ENCODE data around the gene SORCS2.

DNA sequence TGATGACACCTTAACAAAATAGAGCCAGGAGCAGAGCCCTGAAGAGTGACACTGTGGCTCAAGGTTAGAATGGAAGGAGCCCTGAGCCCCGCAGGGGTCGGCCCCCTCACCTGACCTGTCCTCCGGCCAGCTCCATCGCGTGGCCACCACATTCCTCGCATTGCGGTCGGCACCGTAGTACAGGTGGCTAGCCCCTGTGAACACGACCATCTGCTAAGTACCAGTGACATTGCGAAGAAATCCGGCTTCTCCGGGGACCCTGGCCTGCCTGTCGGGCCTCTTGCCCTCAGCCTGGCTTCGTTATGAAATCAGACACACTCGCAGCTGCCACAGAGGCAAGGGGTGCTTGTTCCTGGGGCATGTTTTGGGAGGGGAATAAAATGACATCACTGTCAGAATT is 568.4 kb downstream of the SORCS2 start:
- TF ChIP-seq, protein P1, sequence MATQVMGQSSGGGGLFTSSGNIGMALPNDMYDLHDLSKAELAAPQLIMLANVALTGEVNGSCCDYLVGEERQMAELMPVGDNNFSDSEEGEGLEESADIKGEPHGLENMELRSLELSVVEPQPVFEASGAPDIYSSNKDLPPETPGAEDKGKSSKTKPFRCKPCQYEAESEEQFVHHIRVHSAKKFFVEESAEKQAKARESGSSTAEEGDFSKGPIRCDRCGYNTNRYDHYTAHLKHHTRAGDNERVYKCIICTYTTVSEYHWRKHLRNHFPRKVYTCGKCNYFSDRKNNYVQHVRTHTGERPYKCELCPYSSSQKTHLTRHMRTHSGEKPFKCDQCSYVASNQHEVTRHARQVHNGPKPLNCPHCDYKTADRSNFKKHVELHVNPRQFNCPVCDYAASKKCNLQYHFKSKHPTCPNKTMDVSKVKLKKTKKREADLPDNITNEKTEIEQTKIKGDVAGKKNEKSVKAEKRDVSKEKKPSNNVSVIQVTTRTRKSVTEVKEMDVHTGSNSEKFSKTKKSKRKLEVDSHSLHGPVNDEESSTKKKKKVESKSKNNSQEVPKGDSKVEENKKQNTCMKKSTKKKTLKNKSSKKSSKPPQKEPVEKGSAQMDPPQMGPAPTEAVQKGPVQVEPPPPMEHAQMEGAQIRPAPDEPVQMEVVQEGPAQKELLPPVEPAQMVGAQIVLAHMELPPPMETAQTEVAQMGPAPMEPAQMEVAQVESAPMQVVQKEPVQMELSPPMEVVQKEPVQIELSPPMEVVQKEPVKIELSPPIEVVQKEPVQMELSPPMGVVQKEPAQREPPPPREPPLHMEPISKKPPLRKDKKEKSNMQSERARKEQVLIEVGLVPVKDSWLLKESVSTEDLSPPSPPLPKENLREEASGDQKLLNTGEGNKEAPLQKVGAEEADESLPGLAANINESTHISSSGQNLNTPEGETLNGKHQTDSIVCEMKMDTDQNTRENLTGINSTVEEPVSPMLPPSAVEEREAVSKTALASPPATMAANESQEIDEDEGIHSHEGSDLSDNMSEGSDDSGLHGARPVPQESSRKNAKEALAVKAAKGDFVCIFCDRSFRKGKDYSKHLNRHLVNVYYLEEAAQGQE (IDR thresholded peaks at IDR 0.05; ENCODE audit: borderline replicate concordance) = no peak
- TF ChIP-seq, protein P2, sequence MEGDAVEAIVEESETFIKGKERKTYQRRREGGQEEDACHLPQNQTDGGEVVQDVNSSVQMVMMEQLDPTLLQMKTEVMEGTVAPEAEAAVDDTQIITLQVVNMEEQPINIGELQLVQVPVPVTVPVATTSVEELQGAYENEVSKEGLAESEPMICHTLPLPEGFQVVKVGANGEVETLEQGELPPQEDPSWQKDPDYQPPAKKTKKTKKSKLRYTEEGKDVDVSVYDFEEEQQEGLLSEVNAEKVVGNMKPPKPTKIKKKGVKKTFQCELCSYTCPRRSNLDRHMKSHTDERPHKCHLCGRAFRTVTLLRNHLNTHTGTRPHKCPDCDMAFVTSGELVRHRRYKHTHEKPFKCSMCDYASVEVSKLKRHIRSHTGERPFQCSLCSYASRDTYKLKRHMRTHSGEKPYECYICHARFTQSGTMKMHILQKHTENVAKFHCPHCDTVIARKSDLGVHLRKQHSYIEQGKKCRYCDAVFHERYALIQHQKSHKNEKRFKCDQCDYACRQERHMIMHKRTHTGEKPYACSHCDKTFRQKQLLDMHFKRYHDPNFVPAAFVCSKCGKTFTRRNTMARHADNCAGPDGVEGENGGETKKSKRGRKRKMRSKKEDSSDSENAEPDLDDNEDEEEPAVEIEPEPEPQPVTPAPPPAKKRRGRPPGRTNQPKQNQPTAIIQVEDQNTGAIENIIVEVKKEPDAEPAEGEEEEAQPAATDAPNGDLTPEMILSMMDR (IDR thresholded peaks at IDR 0.05; ENCODE audit: poor library complexity, severe bottlenecking) = no peak
- TF ChIP-seq EZH2 (IDR thresholded peaks at IDR 0.05; ENCODE audit: borderline replicate concordance, insufficient read depth, low read length, poor library complexity, severe bottlenecking) (no peak), SMC3 (conservative IDR thresholded peaks at IDR 0.05; ENCODE audit: poor library complexity) (no peak)

Measured in neural cell (in vitro differentiated cells).